Measurements from ENCODE around the gene HSPBP1. TPM values are rescaled to one million over a fixed set of nuclear protein-coding genes. Genes with fewer than 3 reads are reported as not detected.
A peak's percentile ranks its signal among the peaks of the same experiment; 100 is the strongest.

Gene HSPBP1
- total and polyA plus RNA-seq, 2 of the 13 experiments (the other 11 are each of a cell fraction or from before 2014, with no cell fraction given), result 22.3 to 33.7 TPM

DNA sequence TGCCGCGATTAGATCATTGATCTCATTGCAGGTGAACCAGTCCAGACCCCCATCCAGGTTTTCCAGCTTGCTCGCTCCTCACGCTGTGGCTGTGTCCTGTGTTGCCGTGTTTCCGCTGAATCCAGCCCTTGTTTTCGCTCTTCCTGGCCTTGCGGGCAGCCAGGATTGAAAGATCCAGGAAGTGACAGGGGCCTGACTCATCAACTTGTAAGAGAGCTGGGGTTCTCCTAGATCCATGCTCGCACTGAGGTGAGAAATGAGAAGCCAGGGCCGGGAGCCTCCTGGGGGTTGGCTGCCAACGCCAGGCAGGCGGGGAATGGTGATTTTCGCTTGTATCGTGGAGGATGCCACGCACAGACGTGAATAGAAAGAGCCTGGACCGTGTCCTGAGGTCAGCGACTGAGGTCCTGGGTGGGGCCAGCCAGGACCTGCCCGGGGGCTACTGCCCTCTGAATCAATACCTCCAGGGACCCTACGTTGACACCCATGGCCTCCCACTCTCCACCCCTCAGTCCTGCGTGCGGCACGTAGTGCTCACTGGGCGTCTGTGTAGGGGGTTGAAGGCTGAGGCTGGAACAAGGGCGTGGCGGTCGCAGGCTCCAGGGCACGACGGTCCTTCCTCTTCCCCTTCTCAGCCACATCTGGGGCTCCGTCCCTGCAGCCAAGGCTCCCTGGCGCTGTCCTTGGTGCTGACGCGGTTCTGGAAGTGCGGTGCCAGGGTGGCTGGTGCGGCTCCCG, 63.3 kb downstream of the HSPBP1 start (continued):
- TF ChIP-seq, protein P1, sequence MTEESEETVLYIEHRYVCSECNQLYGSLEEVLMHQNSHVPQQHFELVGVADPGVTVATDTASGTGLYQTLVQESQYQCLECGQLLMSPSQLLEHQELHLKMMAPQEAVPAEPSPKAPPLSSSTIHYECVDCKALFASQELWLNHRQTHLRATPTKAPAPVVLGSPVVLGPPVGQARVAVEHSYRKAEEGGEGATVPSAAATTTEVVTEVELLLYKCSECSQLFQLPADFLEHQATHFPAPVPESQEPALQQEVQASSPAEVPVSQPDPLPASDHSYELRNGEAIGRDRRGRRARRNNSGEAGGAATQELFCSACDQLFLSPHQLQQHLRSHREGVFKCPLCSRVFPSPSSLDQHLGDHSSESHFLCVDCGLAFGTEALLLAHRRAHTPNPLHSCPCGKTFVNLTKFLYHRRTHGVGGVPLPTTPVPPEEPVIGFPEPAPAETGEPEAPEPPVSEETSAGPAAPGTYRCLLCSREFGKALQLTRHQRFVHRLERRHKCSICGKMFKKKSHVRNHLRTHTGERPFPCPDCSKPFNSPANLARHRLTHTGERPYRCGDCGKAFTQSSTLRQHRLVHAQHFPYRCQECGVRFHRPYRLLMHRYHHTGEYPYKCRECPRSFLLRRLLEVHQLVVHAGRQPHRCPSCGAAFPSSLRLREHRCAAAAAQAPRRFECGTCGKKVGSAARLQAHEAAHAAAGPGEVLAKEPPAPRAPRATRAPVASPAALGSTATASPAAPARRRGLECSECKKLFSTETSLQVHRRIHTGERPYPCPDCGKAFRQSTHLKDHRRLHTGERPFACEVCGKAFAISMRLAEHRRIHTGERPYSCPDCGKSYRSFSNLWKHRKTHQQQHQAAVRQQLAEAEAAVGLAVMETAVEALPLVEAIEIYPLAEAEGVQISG (CRISPR knock-in tag; IDR thresholded peaks at IDR 0.05), result peak; percentile 92
- no peak for TF ChIP-seq KIAA2018 (CRISPR knock-in tag; IDR thresholded peaks at IDR 0.05; ENCODE audit: borderline replicate concordance)
- TF ChIP-seq ZNF841 (CRISPR knock-in tag; IDR thresholded peaks at IDR 0.05; ENCODE audit: borderline replicate concordance), result no peak
- peak; percentile 98 for TF ChIP-seq ELF1 (CRISPR knock-in tag; IDR thresholded peaks at IDR 0.05)
- TF ChIP-seq ZFP90 (CRISPR knock-in tag; IDR thresholded peaks at IDR 0.05; ENCODE audit: borderline replicate concordance), result 0 out of 2 replicates have a peak, but pooled peaks have one; percentile 80
- peak; percentile 83; the same call in 1 of the 2 replicates for TF ChIP-seq ZBTB39 (CRISPR knock-in tag; IDR thresholded peaks at IDR 0.05)
- TF ChIP-seq NCOA5 (CRISPR knock-in tag; IDR thresholded peaks at IDR 0.05), result no peak
- TF ChIP-seq CBX2 (IDR thresholded peaks at IDR 0.05; ENCODE audit: low read depth, low read length), result no peak
- TF ChIP-seq CBX2 (CRISPR knock-in tag; IDR thresholded peaks at IDR 0.05; ENCODE audit: low read depth), result no peak
- no peak; the same call in 1 of the 2 replicates for TF ChIP-seq CAMTA2 (CRISPR knock-in tag; IDR thresholded peaks at IDR 0.05; ENCODE audit: borderline replicate concordance)
- TF ChIP-seq, protein P2, sequence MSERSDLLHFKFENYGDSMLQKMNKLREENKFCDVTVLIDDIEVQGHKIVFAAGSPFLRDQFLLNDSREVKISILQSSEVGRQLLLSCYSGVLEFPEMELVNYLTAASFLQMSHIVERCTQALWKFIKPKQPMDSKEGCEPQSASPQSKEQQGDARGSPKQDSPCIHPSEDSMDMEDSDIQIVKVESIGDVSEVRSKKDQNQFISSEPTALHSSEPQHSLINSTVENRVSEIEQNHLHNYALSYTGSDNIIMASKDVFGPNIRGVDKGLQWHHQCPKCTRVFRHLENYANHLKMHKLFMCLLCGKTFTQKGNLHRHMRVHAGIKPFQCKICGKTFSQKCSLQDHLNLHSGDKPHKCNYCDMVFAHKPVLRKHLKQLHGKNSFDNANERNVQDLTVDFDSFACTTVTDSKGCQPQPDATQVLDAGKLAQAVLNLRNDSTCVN (CRISPR knock-in tag; IDR thresholded peaks at IDR 0.05; ENCODE audit: borderline replicate concordance), result peak; percentile 91
- peak; percentile 96 for TF ChIP-seq ZNF557 (CRISPR knock-in tag; IDR thresholded peaks at IDR 0.05)
- peak; percentile 62; the same call in 1 of the 2 replicates for TF ChIP-seq ZNF326 (CRISPR knock-in tag; IDR thresholded peaks at IDR 0.05; ENCODE audit: borderline replicate concordance)
- TF ChIP-seq MAF1 (CRISPR knock-in tag; IDR thresholded peaks at IDR 0.05; ENCODE audit: borderline replicate concordance), result peak; percentile 91; the same call in 1 of the 2 replicates

All from HepG2 (cell line).